Measurements from ENCODE around the gene SULT1A3. TPM values are rescaled to one million over a fixed set of nuclear protein-coding genes. Genes with fewer than 3 reads are reported as not detected.
"Not testable (repeated sequence)": the region's sequence is repeated elsewhere in the genome, so short reads cannot be mapped to it uniquely, and the experiment has no call there.

SULT1A3 gene
- total RNA-seq (10 to 100 TPM; 25.3 to 34.8 (median 32.8) TPM), polyA plus RNA-seq (1 to 10 TPM in 1 of 2 donors, under 1 TPM in 1; 0.51 to 1.1 TPM), total RNA-seq (not detected)

DNA sequence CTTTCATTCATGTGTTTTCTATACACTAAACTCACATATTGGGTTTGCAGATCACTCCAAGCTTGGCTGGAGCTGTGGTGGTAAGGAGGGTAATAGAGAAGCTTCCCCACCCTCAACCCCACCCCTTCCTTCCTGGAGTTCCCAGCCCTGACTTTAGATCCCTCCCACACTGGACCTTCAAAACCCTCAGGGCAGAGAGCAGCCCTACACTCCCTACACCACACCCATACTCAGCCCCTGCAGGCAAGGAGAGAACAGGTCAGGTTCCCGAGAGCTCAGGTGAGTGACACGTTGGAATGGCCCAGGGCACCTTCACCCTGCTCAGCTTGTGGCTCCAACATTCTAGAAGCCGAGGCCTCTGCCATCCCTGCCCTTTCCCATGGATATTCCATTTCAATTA is at the start of gene SULT1A3:
Gene SULT1A3, plus strand, starts transcription at position 207 of the 400 bp plus-strand sequence. CDS start 1,474 bp downstream, outside the sequence.
- H3K27me3 ChIP-seq (ENCODE audit: control insufficient read depth in 2 of 2, insufficient read depth in 2 of 2, low read length in 2 of 2); H3K9me3 Mint-ChIP-seq; H3K4me3 Mint-ChIP-seq; POLR2A ChIA-PET; intact Hi-C loops (cut with micrococcal nuclease); H3K4me1 ChIP-seq (ENCODE audit: control insufficient read depth in 2 of 2, insufficient read depth in 2 of 2, low read length in 2 of 2); H3K27ac Mint-ChIP-seq; H3K27ac ChIP-seq (ENCODE audit: low read depth, low read length); H3K36me3 ChIP-seq (ENCODE audit: control insufficient read depth in 2 of 3, insufficient read depth in 3 of 3, low read length in 3 of 3); H3K36me3 Mint-ChIP-seq; ATAC-seq; H3K9me3 ChIP-seq (ENCODE audit: control insufficient read depth in 2 of 3, low read length in 3 of 3); H3K4me3 ChIP-seq (ENCODE audit: low read length); H3K27me3 Mint-ChIP-seq; H3K4me1 Mint-ChIP-seq; CTCF ChIA-PET; DNase-seq: not testable (repeated sequence)

DNA sequence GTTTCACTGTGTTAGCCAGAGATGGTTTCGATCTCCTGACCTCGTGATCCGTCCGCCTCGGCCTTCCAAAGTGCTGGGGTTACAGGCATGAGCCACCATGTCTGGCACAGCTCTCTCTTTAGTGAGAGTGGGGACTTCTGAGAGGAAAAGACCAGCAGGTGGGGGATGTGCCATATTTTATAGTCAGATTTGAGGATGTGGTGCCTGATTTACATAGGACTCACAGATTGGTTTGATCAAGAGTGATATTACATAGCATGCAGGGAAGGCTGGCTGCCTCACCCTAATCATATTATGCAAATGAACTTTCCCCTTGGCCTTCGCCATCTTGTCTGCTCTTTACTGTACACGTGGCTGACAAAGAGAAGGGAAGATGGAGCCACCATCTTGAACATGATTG is 48.0 kb upstream of the SULT1A3 start:
- H3K36me3 Mint-ChIP-seq: peaks cover 3 to 7% (median 3%) of the 10 kb centered on the region in 5 donors
- ChIA-PET POLR2A (interaction anchor here (0.8 to 1.2 kb wide), 4 partner anchors 9 to 359 kb away, joined by 3 to 4 read pairs (median 3); no protein-coding TSS in a partner anchor), CTCF (no interaction called here)
- H3K27me3 Mint-ChIP-seq: peaks cover 0 to 4% (median 0%) of the 10 kb centered on the region in 5 donors
- H3K9me3 ChIP-seq (ENCODE audit: control insufficient read depth in 2 of 3, low read length in 3 of 3): peaks cover 0 to 8% (median 6%) of the 10 kb centered on the region in 3 experiments
- H3K9me3 Mint-ChIP-seq: peaks cover 0 to 19% (median 6%) of the 10 kb centered on the region in 11 donors
- peaks cover 0 to 2% (median 0%) of the 10 kb centered on the region in 7 donors for H3K4me1 Mint-ChIP-seq
- no peak overlapping the region for H3K4me3 ChIP-seq (ENCODE audit: low read length)
- DNase-seq (no peak), ATAC-seq (no peak)
- no peaks in the 10 kb centered on the region for H3K36me3 ChIP-seq (ENCODE audit: control insufficient read depth in 2 of 3, insufficient read depth in 3 of 3, low read length in 3 of 3)
- no peak overlapping the region for H3K4me3 Mint-ChIP-seq
- H3K27me3 ChIP-seq (ENCODE audit: control insufficient read depth in 2 of 2, insufficient read depth in 2 of 2, low read length in 2 of 2): peaks cover 0 to 4% of the 10 kb centered on the region in 2 donors
- no peaks in the 10 kb centered on the region for H3K4me1 ChIP-seq (ENCODE audit: control insufficient read depth in 2 of 2, insufficient read depth in 2 of 2, low read length in 2 of 2)
- intact Hi-C loops (cut with micrococcal nuclease): no loop called here
- H3K27ac ChIP-seq (ENCODE audit: low read depth, low read length): no peak overlapping the region
- no peak overlapping the region for H3K27ac Mint-ChIP-seq

GRCh38 chr16:30152517-30152916 is 46.5 kb upstream of the SULT1A3 start:
- no peak overlapping the region for H3K4me3 Mint-ChIP-seq
- ATAC-seq (no peak), DNase-seq (no peak)
- ChIA-PET CTCF (no interaction called here), POLR2A (interaction anchor here (0.6 to 1.2 kb wide), 3 partner anchors 8 to 62 kb away, joined by 3 to 5 read pairs (median 4); no protein-coding TSS in a partner anchor)
- H3K36me3 Mint-ChIP-seq: peaks cover 3 to 7% (median 3%) of the 10 kb centered on the region in 5 donors
- Histone ChIP-seq H3K4me1 (ENCODE audit: control insufficient read depth in 2 of 2, insufficient read depth in 2 of 2, low read length in 2 of 2) (no peaks in the 10 kb centered on the region), H3K36me3 (ENCODE audit: control insufficient read depth in 2 of 3, insufficient read depth in 3 of 3, low read length in 3 of 3) (no peaks in the 10 kb centered on the region), H3K9me3 (ENCODE audit: control insufficient read depth in 2 of 3, low read length in 3 of 3) (peaks cover 0 to 8% (median 6%) of the 10 kb centered on the region in 3 experiments), H3K27me3 (ENCODE audit: control insufficient read depth in 2 of 2, insufficient read depth in 2 of 2, low read length in 2 of 2) (peaks cover 0 to 4% of the 10 kb centered on the region in 2 donors), H3K27ac (ENCODE audit: low read depth, low read length) (no peak overlapping the region), H3K4me3 (ENCODE audit: low read length) (no peak overlapping the region)
- H3K27ac Mint-ChIP-seq: no peak overlapping the region
- intact Hi-C loops (cut with micrococcal nuclease): no loop called here
- peaks cover 0 to 6% (median 0%) of the 10 kb centered on the region in 5 donors for H3K27me3 Mint-ChIP-seq
- H3K9me3 Mint-ChIP-seq: peaks cover 0 to 19% (median 6%) of the 10 kb centered on the region in 11 donors
- H3K4me1 Mint-ChIP-seq: peaks cover 0 to 2% (median 0%) of the 10 kb centered on the region in 7 donors

DNA sequence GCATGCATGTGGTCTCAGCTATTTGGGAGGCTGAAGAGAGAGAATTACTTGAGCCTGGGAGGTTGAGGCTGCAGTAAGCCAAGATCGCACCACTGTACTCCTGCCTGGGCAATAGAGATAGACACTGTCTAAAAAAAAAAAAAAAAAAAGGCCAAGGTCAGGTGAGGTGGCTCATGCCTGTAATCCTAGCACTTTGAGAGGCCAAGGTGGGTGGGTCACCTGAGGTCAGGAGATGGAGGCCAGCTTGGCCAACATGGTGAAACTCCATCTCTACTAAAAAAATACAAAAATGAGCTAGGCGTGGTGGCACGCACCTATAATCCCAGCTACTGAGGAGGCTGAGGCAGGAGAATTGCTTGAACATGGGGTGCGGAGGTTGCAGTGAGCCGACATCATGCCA is 43.9 kb upstream of the SULT1A3 start:
- H3K27me3 ChIP-seq (ENCODE audit: control insufficient read depth in 2 of 2, insufficient read depth in 2 of 2, low read length in 2 of 2): no peaks in the 10 kb centered on the region
- no peak overlapping the region for H3K27ac Mint-ChIP-seq
- no peak overlapping the region for H3K4me3 Mint-ChIP-seq
- H3K4me1 ChIP-seq (ENCODE audit: control insufficient read depth in 2 of 2, insufficient read depth in 2 of 2, low read length in 2 of 2): no peaks in the 10 kb centered on the region
- H3K4me3 ChIP-seq (ENCODE audit: low read length): no peak overlapping the region
- ATAC-seq (no peak), DNase-seq (no peak)
- H3K9me3 Mint-ChIP-seq: peaks cover 0 to 7% (median 0%) of the 10 kb centered on the region in 11 donors
- ChIA-PET CTCF (interaction anchor here (0.6 kb wide), 1 partner anchor 75 kb away, joined by 4 read pairs; no protein-coding TSS in a partner anchor), POLR2A (interaction anchor here (0.6 to 0.7 kb wide), 2 partner anchors 24 to 257 kb away, joined by 3 read pairs; no protein-coding TSS in a partner anchor)
- H3K36me3 ChIP-seq (ENCODE audit: control insufficient read depth in 2 of 3, insufficient read depth in 3 of 3, low read length in 3 of 3): no peaks in the 10 kb centered on the region
- peaks cover 0 to 6% (median 0%) of the 10 kb centered on the region in 5 donors for H3K27me3 Mint-ChIP-seq
- intact Hi-C loops (cut with micrococcal nuclease): no loop called here
- H3K27ac ChIP-seq (ENCODE audit: low read depth, low read length): no peak overlapping the region
- H3K4me1 Mint-ChIP-seq: peaks cover 0 to 3% (median 0%) of the 10 kb centered on the region in 7 donors
- peaks cover 0 to 4% (median 0%) of the 10 kb centered on the region in 5 donors for H3K36me3 Mint-ChIP-seq
- H3K9me3 ChIP-seq (ENCODE audit: control insufficient read depth in 2 of 3, low read length in 3 of 3): no peaks in the 10 kb centered on the region

DNA sequence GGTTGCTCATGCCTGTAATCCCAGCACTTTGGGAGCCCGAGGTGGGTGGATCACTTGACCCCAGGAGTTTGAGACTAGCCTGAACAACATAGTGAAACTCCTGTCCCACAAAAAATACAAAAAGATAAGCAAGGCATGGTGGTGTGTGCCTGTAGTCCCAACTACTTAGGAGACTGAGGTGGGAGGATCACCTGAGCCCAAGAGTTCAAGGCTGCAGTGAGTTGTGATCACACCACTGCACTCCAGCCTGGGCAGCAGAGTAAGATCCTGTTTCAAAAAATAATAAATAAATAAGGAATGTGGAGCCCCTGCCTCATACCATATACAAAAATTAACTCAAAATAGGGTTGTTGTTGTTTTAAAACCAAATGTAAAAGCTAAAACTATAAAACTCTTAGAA is 41.8 kb upstream of the SULT1A3 start:
- H3K27me3 Mint-ChIP-seq: peaks cover 0 to 6% (median 0%) of the 10 kb centered on the region in 5 donors
- ChIA-PET CTCF (no interaction called here), POLR2A (interaction anchor here (0.6 kb wide), 1 partner anchor 15 kb away, joined by 3 read pairs; no protein-coding TSS in a partner anchor)
- H3K36me3 Mint-ChIP-seq: peaks cover 0 to 2% (median 0%) of the 10 kb centered on the region in 5 donors
- no peaks in the 10 kb centered on the region for H3K9me3 Mint-ChIP-seq
- peaks cover 0 to 7% (median 2%) of the 10 kb centered on the region in 7 donors for H3K4me1 Mint-ChIP-seq
- no peak overlapping the region for H3K4me3 Mint-ChIP-seq
- Histone ChIP-seq H3K27ac (ENCODE audit: low read depth, low read length) (no peak overlapping the region), H3K4me3 (ENCODE audit: low read length) (no peak overlapping the region), H3K27me3 (ENCODE audit: control insufficient read depth in 2 of 2, insufficient read depth in 2 of 2, low read length in 2 of 2) (no peaks in the 10 kb centered on the region), H3K36me3 (ENCODE audit: control insufficient read depth in 2 of 3, insufficient read depth in 3 of 3, low read length in 3 of 3) (no peaks in the 10 kb centered on the region), H3K4me1 (ENCODE audit: control insufficient read depth in 2 of 2, insufficient read depth in 2 of 2, low read length in 2 of 2) (no peaks in the 10 kb centered on the region), H3K9me3 (ENCODE audit: control insufficient read depth in 2 of 3, low read length in 3 of 3) (no peaks in the 10 kb centered on the region)
- no peak for ATAC-seq
- intact Hi-C loops (cut with micrococcal nuclease): no loop called here
- H3K27ac Mint-ChIP-seq: no peak overlapping the region
- no peak for DNase-seq

DNA sequence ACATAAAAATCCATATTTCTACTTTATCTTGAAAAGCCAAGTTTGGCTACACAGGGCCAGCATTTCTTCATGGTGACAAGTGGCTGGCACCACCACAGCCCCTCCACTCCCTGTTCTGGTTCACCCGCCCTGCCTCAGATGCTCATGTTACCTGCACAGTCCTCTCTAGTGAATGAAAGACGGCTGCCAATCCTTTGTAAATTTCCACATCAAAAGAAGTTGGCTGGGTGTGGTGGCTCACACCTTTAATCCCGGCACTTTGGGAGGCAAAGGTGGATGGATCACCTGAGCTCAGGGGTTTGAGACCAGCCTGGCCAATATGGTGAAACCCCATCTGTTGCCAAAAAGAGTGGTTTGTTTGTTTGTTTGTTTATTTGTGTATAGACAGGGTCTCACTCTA is 35.5 kb upstream of the SULT1A3 start:
- Histone ChIP-seq H3K4me3 (ENCODE audit: low read length) (no peak overlapping the region), H3K36me3 (ENCODE audit: control insufficient read depth in 2 of 3, insufficient read depth in 3 of 3, low read length in 3 of 3) (no peaks in the 10 kb centered on the region), H3K27ac (ENCODE audit: low read depth, low read length) (no peak overlapping the region), H3K4me1 (ENCODE audit: control insufficient read depth in 2 of 2, insufficient read depth in 2 of 2, low read length in 2 of 2) (no peaks in the 10 kb centered on the region), H3K27me3 (ENCODE audit: control insufficient read depth in 2 of 2, insufficient read depth in 2 of 2, low read length in 2 of 2) (no peaks in the 10 kb centered on the region), H3K9me3 (ENCODE audit: control insufficient read depth in 2 of 3, low read length in 3 of 3) (no peaks in the 10 kb centered on the region)
- Mint-ChIP-seq H3K36me3 (peaks cover 0 to 4% (median 0%) of the 10 kb centered on the region in 5 donors), H3K27me3 (no peaks in the 10 kb centered on the region), H3K9me3 (peaks cover 0 to 2% (median 0%) of the 10 kb centered on the region in 11 donors), H3K27ac (peak overlapping the region in 3 of 9 donors; percentile 3 to 51 (median 17)), H3K4me3 (peak overlapping the region in 1 of 10 donors; percentile 34), H3K4me1 (peaks cover 20 to 45% (median 39%) of the 10 kb centered on the region in 7 donors)
- no peak for ATAC-seq
- ChIA-PET POLR2A (interaction anchor here (0.6 to 2.6 kb wide), 2 partner anchors 20 to 266 kb away, joined by 6 to 9 read pairs; partner anchors contain the start of genes CORO1A and DCTPP1), CTCF (no interaction called here)
- no peak for DNase-seq
- intact Hi-C loops (cut with micrococcal nuclease): no loop called here

Measured in naive thymus-derived CD4-positive, alpha-beta T cell (primary cell).